ENCODE measurements around the gene CASS4.

Gene CASS4

GRCh38 chr20:56423886-56424285, 11.8 kb downstream of the CASS4 start:
- DNase-seq: no peak

GRCh38 chr20:56424931-56425330, 12.9 kb downstream of the CASS4 start:
- no peak for DNase-seq

- no peak for DNase-seq
Observed at GRCh38 chr20:56426026-56426425, 14.0 kb downstream of the CASS4 start.

GRCh38 chr20:56426926-56427325, 14.9 kb downstream of the CASS4 start:
- DNase-seq: no peak

GRCh38 chr20:56427797-56428196, 15.7 kb downstream of the CASS4 start:
- DNase-seq: peak; percentile 38

GRCh38 chr20:56428410-56428809, 16.4 kb downstream of the CASS4 start:
- DNase-seq: no peak

- DNase-seq: no peak
Observed at GRCh38 chr20:56428881-56429280, 16.8 kb downstream of the CASS4 start.

- peak; percentile 29 for DNase-seq
Observed at GRCh38 chr20:56429502-56429901, 17.4 kb downstream of the CASS4 start.

GRCh38 chr20:56429941-56430340, 17.9 kb downstream of the CASS4 start:
- no peak for DNase-seq

- DNase-seq: no peak
Observed at GRCh38 chr20:56430461-56430860, 18.4 kb downstream of the CASS4 start.

- DNase-seq: no peak
Observed at GRCh38 chr20:56430957-56431356, 18.9 kb downstream of the CASS4 start.

GRCh38 chr20:56431471-56431870, 19.4 kb downstream of the CASS4 start:
- no peak for DNase-seq

GRCh38 chr20:56433221-56433879, 21.3 kb downstream of the CASS4 start:
- DNase-seq: no peak

- no peak for DNase-seq
Observed at GRCh38 chr20:56433880-56434255, 21.8 kb downstream of the CASS4 start.

GRCh38 chr20:56437196-56437960, 25.3 kb downstream of the CASS4 start:
- DNase-seq: no peak

GRCh38 chr20:56438284-56438683, 26.2 kb downstream of the CASS4 start:
- DNase-seq: no peak

- DNase-seq: no peak
Observed at GRCh38 chr20:56439771-56440291, 27.8 kb downstream of the CASS4 start.

GRCh38 chr20:56440346-56441007, 28.4 kb downstream of the CASS4 start:
- no peak for DNase-seq

- peak; percentile 6 for DNase-seq
Observed at GRCh38 chr20:56442389-56443365, 30.6 kb downstream of the CASS4 start.

- no peak for DNase-seq
Observed at GRCh38 chr20:56443654-56444540, 31.8 kb downstream of the CASS4 start.

GRCh38 chr20:56445130-56445529, 33.1 kb downstream of the CASS4 start:
- no peak for DNase-seq

GRCh38 chr20:56445540-56445939, 33.5 kb downstream of the CASS4 start:
- no peak for DNase-seq
